Fibroblast of villous mesenchyme (primary cell): ENCODE results near the gene CASP2. TPM values are rescaled to one million over a fixed set of nuclear protein-coding genes. Genes with fewer than 3 reads are reported as not detected.

Experiments used
- DNase-seq: peaks from one replicate; pipeline ENCODE4 v3.0.0-alpha.2; 2010; ENCODE audit warnings: low read depth
- H3K4me3 ChIP-seq: 2 replicates; pipeline ENCODE4 v1.5.1; 2011; ENCODE audit warnings: low read depth, mild to moderate bottlenecking, low read length
- CTCF ChIP-seq: IDR thresholded peaks from 2 replicates; pipeline ENCODE4 v1.5.1; 2012; ENCODE audit warnings: low read depth, mild to moderate bottlenecking, low read length; ENCODE audit not compliant: insufficient read depth
- total RNA-seq: library from RNA; depleted of rRNA; stranded (reverse); fragments of >200 nt; gene quantifications from 2 replicates; pipeline ENCODE4 v1.2.3, GENCODE V29; 2012

CASP2 gene
- total RNA-seq, result 11.9 and 16.0 TPM in 2 replicates

DNA sequence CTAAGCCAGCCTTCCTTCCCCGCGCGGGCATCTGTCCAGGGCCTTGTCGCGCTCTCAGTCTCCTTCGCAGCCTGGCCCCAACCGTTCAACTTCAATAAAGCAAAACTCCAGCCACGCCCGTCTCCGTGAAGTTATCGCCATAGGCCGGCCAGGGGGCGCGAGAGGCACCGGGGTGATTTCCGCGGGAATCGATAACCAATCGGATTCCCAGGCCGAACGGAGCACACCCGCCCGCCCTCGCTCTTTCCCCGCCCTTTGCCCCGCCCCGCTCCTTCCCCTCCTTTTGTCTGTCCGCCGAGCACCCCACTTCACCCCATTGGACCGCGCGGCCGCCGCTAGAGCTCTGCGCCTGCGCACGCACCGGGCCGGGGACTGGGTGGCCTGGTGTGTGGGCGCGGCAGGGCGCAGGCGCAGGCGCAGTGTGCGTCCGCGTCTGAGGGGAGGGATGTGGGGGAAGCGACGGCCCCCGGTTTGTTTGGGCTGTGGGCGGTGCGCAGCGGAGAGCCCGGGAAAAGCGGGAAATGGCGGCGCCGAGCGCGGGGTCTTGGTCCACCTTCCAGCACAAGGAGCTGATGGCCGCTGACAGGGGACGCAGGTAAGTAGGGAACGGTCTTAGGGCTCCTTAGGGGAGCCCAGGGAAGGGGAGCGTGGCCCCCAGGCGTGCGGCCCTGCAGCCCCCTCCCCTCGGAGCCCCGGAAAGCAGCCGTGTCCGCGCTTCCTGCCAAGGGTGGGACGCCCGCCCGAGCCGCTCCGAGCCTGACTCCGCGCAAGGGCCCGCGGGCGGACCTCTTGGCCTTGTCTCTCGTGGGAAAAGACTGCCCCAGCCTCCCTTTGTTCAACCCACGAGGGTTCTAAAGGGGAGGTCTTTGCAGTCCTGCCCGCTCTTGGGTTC lies at the start of gene CASP2:
Gene CASP2 (plus strand): TSS at position 417 of the 892 bp plus-strand sequence. CDS start 105 bp downstream, at position 522.
- peak; percentile 34 for TF ChIP-seq CTCF
- peak within 1 kb of the TSS; percentile 89 for H3K4me3 ChIP-seq
- peak; percentile 98 for DNase-seq

- no peak overlapping the region for H3K4me3 ChIP-seq
- TF ChIP-seq CTCF, result no peak
- DNase-seq, result peak; percentile 69
Observed at GRCh38 chr7:143239813-143240212, 48.3 kb upstream of the CASP2 start.

DNA sequence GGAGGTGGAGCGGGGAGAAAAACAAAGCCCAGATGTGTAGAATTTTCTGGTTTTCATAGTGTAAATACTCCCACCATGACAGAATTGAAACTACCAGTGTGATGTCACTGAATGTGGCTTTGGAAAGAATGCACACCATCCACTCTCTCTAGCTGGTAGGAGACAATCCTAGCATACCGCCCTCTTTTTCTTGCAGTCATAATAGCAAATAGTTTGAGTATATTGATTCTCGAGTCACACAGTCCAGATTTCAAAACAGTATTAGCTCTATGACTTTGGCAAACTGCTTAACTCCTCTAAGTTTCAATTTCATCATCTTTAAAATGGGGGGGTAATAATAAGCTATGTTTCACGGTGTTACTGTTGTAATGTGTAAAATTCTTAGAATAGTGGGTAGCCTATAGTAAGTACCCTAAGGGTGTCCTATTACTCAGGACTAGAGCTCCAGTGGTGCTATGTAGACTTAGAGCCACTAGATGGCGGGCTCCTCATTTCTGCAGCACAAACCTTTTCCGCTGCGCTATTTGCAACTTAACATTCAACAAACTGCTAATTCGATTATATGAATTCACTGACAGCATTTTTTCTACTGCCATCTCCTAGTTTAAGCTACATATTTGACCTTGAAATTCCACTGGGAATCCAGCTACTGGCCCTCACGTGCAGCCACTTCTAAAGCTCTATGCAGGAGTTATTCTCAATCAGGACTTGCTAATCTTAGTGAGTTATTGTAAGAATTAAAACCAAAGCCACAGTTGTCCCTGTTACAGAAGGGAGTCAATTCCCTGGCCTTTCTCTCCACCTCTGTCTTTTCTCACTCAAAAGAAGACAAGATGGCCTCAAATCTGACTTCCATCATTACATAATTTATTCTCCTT lies 47.6 kb upstream of the CASP2 start:
- TF ChIP-seq CTCF, result peak; percentile 91
- DNase-seq, result peak; percentile 89
- H3K4me3 ChIP-seq, result no peak overlapping the region

- TF ChIP-seq CTCF, result no peak
Observed at GRCh38 chr7:143242306-143242705, 45.8 kb upstream of the CASP2 start.

DNA sequence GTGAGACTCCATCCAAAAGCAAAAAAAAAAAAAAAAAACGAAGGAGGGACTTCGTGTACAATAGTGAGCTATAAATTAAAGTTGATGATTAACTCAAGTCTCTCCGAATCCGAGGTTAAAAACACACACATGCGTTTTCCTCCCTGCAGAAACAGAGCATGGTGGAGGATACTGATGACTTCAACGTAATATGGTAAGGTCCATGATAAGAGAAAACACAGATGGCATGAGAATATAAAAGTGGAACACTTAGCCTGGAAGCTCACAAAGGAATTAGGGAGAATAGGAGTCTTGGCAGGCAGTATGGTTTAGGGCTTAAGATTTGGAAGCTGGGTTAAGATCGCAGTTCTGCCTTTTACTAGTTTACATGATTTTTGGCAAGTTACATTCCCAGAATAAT lies 45.0 kb upstream of the CASP2 start:
- no peak overlapping the region for H3K4me3 ChIP-seq
- DNase-seq, result no peak
- no peak for TF ChIP-seq CTCF

More at GRCh38 chr7:143242306-143242705, 45.8 kb upstream of the CASP2 start:
- H3K4me3 ChIP-seq, result no peak overlapping the region
- no peak for DNase-seq

- DNase-seq, result no peak
- H3K4me3 ChIP-seq, result no peak overlapping the region
- no peak for TF ChIP-seq CTCF
Observed at GRCh38 chr7:143243614-143244013, 44.5 kb upstream of the CASP2 start.
